ENCODE measurements around the gene CD200. TPM values are rescaled to one million over a fixed set of nuclear protein-coding genes. Genes with fewer than 3 reads are reported as not detected.

CD200 gene
- total RNA-seq, 6 donors from 2014 or later = 2.4 to 9.9 (median 4.5) TPM

GRCh38 chr3:112392393-112393359 is 59.7 kb downstream of the CD200 start:
- H3K27ac ChIP-seq = no peak overlapping the region

DNA sequence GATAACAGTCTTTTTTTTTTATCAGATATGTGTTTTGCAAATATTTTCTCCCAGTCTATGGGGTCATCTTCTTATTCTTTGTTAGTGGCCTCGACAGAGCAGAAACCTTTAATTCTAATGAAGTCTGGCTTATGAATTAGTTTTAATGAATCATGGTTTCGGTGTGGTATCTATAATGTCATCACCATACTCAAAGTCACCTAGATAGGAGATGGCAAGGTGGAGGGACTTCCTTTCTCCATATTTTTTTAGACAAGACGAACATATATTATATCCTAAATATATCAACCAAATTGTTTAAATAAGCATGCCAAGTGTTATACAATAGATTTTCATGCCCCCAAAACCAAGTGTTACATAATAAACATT is 60.4 kb downstream of the CD200 start:
- no peak for DNase-seq
- H3K9me3 ChIP-seq = no peaks in the 10 kb centered on the region
- peaks cover 0 to 13% (median 8%) of the 10 kb centered on the region in 4 donors for H3K4me1 ChIP-seq
- 61 to 65% methylated on average over 3 of the region's 3 CpGs for WGBS, 2 donors
- ATAC-seq (ENCODE audit: low FRiP score in 2 of 2) = no peak
- TF ChIP-seq EP300 (IDR thresholded peaks at IDR 0.05) (no peak), CTCF (IDR thresholded peaks at IDR 0.05) (no peak), POLR2AphosphoS5 (IDR thresholded peaks at IDR 0.05) (no peak), POLR2A (IDR thresholded peaks at IDR 0.05) (no peak)
- no peaks in the 10 kb centered on the region for H3K36me3 ChIP-seq
- H3K27me3 ChIP-seq = no peaks in the 10 kb centered on the region
- H3K27ac ChIP-seq = no peak overlapping the region
- H3K4me3 ChIP-seq = no peak overlapping the region

More at GRCh38 chr3:112392393-112393359, 59.7 kb downstream of the CD200 start:
- Histone ChIP-seq H3K27me3 (no peaks in the 10 kb centered on the region), H3K9me3 (no peaks in the 10 kb centered on the region), H3K4me3 (no peak overlapping the region), H3K36me3 (no peaks in the 10 kb centered on the region), H3K4me1 (peaks cover 0 to 11% (median 7%) of the 10 kb centered on the region in 4 donors)
- TF ChIP-seq CTCF (IDR thresholded peaks at IDR 0.05) (no peak), POLR2AphosphoS5 (IDR thresholded peaks at IDR 0.05) (no peak), EP300 (IDR thresholded peaks at IDR 0.05) (no peak), POLR2A (IDR thresholded peaks at IDR 0.05) (no peak)
- DNase-seq (no peak), ATAC-seq (ENCODE audit: low FRiP score in 2 of 2) (no peak)
- WGBS, 2 donors = 70 to 76% methylated on average over 6 of the region's 6 CpGs

DNA sequence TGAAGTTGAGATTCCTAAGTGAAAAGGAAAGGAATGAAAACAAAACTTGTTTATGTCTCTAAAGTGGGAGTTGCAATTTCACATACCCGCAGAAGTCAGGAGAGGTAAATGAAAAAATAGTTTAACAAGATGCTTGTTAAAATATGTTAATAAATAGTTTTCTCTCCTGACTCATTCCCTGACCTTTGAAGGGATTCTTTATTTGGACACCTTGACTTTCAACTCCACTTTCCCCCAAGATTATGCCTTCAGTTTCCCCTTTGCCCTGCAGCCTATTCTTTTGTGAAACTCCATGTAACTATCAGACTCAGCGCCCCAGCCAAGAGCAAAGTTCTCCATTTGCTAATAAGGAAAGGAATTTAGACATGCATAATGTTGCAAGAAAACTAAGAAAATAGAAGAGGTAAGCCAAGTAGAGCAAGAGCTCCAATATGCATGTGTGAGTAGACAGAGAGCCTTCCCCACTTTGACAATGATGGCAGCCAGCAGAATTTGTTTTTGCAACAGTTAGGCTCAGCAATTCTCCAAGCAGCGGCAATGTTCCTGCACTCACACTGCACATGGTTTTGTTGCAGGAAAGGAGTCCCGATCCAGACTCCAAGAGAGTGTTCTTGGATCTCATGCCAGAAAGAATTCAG is 61.2 kb downstream of the CD200 start:
- 59 to 71% methylated on average over 4 of the region's 4 CpGs for WGBS, 2 donors
- peaks cover 0 to 13% (median 8%) of the 10 kb centered on the region in 4 donors for H3K4me1 ChIP-seq
- H3K9me3 ChIP-seq = no peaks in the 10 kb centered on the region
- no peak overlapping the region for H3K4me3 ChIP-seq
- H3K36me3 ChIP-seq = no peaks in the 10 kb centered on the region
- DNase-seq (no peak), ATAC-seq (ENCODE audit: low FRiP score in 2 of 2) (peak in 1 of 2 donors; percentile 28)
- H3K27me3 ChIP-seq = no peaks in the 10 kb centered on the region
- no peak overlapping the region for H3K27ac ChIP-seq
- TF ChIP-seq POLR2AphosphoS5 (IDR thresholded peaks at IDR 0.05) = no peak

GRCh38 chr3:112395181-112395895 is 62.4 kb downstream of the CD200 start:
- Histone ChIP-seq H3K9me3 (no peaks in the 10 kb centered on the region), H3K4me3 (no peak overlapping the region), H3K27me3 (no peaks in the 10 kb centered on the region), H3K4me1 (peaks cover 0 to 13% (median 8%) of the 10 kb centered on the region in 4 donors), H3K36me3 (no peaks in the 10 kb centered on the region), H3K27ac (peak overlapping the region in 1 of 4 donors; percentile 23)
- no peak for DNase-seq
- no peak for ATAC-seq (ENCODE audit: low FRiP score in 2 of 2)
- TF ChIP-seq CTCF (IDR thresholded peaks at IDR 0.05) (no peak), EP300 (IDR thresholded peaks at IDR 0.05) (no peak), POLR2A (IDR thresholded peaks at IDR 0.05) (no peak), POLR2AphosphoS5 (IDR thresholded peaks at IDR 0.05) (no peak)
- WGBS, 2 donors = 27 to 31% methylated on average over 5 of the region's 5 CpGs

GRCh38 chr3:112395896-112396290 is 62.9 kb downstream of the CD200 start:
- H3K4me1 ChIP-seq = peaks cover 0 to 13% (median 6%) of the 10 kb centered on the region in 4 donors
- H3K4me3 ChIP-seq = no peak overlapping the region
- peak overlapping the region in 1 of 4 donors; percentile 23 for H3K27ac ChIP-seq
- H3K9me3 ChIP-seq = no peaks in the 10 kb centered on the region
- no peaks in the 10 kb centered on the region for H3K36me3 ChIP-seq
- TF ChIP-seq EP300 (IDR thresholded peaks at IDR 0.05) (no peak), POLR2AphosphoS5 (IDR thresholded peaks at IDR 0.05) (no peak), POLR2A (IDR thresholded peaks at IDR 0.05) (no peak), CTCF (IDR thresholded peaks at IDR 0.05) (no peak)
- no peak for ATAC-seq (ENCODE audit: low FRiP score in 2 of 2)
- no peak for DNase-seq
- H3K27me3 ChIP-seq = no peaks in the 10 kb centered on the region
- WGBS, 2 donors = 0 to 2% methylated on average over 1 of the region's 1 CpG
